LNCaP clone FGC (cell line): ENCODE results near the gene ABHD6.
"Not testable (repeated sequence)": the region's sequence is repeated elsewhere in the genome, so short reads cannot be mapped to it uniquely, and the experiment has no call there.

Source experiments
- DNase-seq: peaks from one replicate; pipeline ENCODE4 v3.0.0-alpha.2; 2011; ENCODE audit warnings: low read depth
- H3K4me3 ChIP-seq: 2 replicates; pipeline ENCODE4 v1.5.1; 2011; ENCODE audit warnings: mild to moderate bottlenecking, low read depth, low read length, control low read depth
- CTCF ChIP-seq: IDR thresholded peaks from 2 replicates; pipeline ENCODE4 v1.5.1; 2012; ENCODE audit warnings: mild to moderate bottlenecking; ENCODE audit not compliant: control insufficient read depth, insufficient read depth; ENCODE audit errors: extremely low read depth

Gene ABHD6

GRCh38 chr3:58260733-58261132, 23.1 kb downstream of the ABHD6 start:
- DNase-seq: no peak
- TF ChIP-seq CTCF: no peak
- no peak overlapping the region for H3K4me3 ChIP-seq

- DNase-seq: no peak
- no peak overlapping the region for H3K4me3 ChIP-seq
- no peak for TF ChIP-seq CTCF
Measured at GRCh38 chr3:58261954-58262666, 24.5 kb downstream of the ABHD6 start.

- H3K4me3 ChIP-seq: no peak overlapping the region
- no peak for TF ChIP-seq CTCF
- peak; percentile 60 for DNase-seq
Measured at GRCh38 chr3:58266577-58266976, 29.0 kb downstream of the ABHD6 start.

GRCh38 chr3:58267543-58267942, 30.0 kb downstream of the ABHD6 start:
- DNase-seq, H3K4me3 ChIP-seq: not testable (repeated sequence)

GRCh38 chr3:58269356-58269755, 31.8 kb downstream of the ABHD6 start:
- TF ChIP-seq CTCF: no peak
- H3K4me3 ChIP-seq: no peak overlapping the region
- no peak for DNase-seq

- no peak overlapping the region for H3K4me3 ChIP-seq
- no peak for TF ChIP-seq CTCF
- DNase-seq: no peak
Measured at GRCh38 chr3:58270485-58270884, 32.9 kb downstream of the ABHD6 start.

- no peak for DNase-seq
- no peak for TF ChIP-seq CTCF
- no peak overlapping the region for H3K4me3 ChIP-seq
Measured at GRCh38 chr3:58271901-58272501, 34.4 kb downstream of the ABHD6 start.
